ENCODE results near the gene EXOSC2.
A peak's percentile ranks its signal among the peaks of the same experiment; 100 is the strongest.

The EXOSC2 gene, protein sequence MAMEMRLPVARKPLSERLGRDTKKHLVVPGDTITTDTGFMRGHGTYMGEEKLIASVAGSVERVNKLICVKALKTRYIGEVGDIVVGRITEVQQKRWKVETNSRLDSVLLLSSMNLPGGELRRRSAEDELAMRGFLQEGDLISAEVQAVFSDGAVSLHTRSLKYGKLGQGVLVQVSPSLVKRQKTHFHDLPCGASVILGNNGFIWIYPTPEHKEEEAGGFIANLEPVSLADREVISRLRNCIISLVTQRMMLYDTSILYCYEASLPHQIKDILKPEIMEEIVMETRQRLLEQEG

GRCh38 chr9:130693426-130694191, at the start of gene EXOSC2:
TSS of gene EXOSC2 (plus strand) at chr9:130693780. CDS start at chr9:130693792, 12 bp downstream.
- DNase-seq (ENCODE audit: low read depth, low spot score), result peak; percentile 93

GRCh38 chr9:130651221-130651620, 42.4 kb upstream of the EXOSC2 start:
- DNase-seq (ENCODE audit: low read depth, low spot score), result no peak

GRCh38 chr9:130651752-130652151, 41.8 kb upstream of the EXOSC2 start:
- no peak for DNase-seq (ENCODE audit: low read depth, low spot score)

DNA sequence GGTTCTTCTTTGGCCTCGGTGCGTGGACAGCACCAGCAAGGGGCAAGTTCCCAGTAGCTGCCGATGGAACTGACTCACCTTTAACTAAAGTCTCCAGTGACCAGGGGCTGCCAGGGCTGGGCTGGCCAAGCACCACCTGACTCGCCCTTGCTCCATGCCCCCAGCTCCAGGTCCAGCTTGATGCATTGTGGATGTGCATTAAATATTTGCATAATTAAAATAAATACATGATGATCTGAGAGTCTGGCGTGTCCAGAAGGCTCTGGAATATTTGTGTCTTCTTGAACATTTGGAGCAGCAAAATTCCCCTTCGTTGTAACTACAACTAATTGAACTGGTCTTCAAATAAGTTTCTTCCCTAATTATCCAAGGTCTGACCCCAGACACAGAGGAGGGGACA, 38.7 kb upstream of the EXOSC2 start:
- DNase-seq (ENCODE audit: low read depth, low spot score), result no peak

- no peak for DNase-seq (ENCODE audit: low read depth, low spot score)
These were observed 34.5 kb upstream of the EXOSC2 start for GRCh38 chr9:130658893-130659698.

DNA sequence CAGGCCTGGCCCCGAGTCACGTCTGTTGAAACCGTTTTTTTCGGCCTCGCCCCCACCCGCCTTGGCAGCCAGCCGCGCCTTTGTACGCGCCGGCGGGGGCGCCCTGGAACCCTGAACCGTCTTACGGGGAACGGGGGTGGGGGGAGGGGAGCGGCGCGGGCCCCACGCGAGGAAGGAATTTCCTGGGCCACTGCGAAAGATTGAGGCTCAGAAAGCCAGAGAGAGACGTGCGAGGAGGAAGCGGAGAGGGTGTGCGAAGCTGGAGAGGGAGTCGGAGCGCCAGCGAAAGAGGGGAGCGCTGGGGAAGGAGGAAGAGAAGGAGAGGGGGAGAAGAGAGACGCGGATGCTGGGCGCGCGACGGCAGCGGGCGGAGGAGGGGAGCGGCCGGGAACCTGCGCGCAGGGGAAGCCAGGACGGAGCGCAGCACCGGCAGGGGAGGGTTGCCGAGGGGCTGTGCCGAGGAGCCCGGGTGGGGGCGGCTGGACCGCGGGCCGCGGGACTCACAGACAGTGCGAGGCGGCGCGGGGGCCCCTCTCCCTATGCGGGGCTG, 33.8 kb upstream of the EXOSC2 start:
- no peak for DNase-seq (ENCODE audit: low read depth, low spot score)

DNA sequence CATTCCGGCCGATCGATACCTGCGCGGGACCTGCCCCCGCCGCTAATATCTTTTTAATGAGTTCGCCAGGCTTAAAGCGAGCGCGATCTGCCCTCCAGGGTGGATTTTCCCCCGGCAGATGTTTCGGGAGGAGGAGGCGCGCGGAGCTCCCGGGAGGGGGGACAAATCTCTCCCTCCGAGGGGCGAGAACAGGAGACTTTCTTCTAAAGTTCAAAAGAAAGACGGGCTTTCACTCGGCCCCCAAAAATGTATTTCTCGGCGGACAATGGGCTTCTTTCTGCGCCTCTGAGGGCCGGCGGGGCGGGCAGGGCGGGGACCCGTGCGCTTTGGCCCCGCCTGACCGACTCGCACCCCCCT, 33.3 kb upstream of the EXOSC2 start:
- no peak for DNase-seq (ENCODE audit: low read depth, low spot score)

DNA sequence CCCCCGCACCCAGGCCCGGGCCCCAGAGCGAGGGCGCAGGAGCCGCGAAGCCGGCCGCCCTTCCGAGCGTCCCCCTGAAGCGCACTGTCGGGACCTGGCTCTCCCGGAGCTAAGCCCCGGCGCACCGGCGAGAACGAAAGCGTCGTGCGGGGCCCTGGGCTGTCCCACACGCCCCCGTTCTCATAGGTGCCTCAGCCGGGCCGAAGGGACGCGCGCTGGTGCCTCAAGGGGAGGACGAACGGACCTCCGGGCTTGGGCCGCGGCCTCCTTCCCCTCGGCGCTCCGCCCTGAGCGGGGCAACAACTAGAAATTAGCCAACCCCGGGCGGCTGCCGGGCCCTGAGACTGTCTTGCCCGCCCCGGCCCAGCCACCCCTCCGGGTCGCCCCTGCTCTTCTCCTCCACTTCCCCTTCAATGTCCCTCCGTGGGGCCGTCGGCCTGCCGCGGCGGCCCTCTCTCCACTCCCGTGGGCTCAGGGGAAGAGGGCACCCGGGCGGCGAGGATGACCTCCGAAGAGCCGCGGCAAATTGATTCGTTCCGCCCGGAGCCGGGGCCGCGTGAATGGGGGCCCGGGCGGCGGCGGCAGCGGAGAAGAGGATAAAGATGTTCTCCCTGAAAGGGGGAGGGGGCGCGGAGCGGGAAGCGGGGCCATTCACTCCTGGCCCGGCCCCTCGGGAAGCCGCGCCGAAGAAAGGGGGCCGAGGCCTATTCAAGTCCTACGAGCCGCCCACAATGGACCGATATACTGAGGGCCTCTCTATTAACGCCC, 32.7 kb upstream of the EXOSC2 start:
- no peak for DNase-seq (ENCODE audit: low read depth, low spot score)

DNA sequence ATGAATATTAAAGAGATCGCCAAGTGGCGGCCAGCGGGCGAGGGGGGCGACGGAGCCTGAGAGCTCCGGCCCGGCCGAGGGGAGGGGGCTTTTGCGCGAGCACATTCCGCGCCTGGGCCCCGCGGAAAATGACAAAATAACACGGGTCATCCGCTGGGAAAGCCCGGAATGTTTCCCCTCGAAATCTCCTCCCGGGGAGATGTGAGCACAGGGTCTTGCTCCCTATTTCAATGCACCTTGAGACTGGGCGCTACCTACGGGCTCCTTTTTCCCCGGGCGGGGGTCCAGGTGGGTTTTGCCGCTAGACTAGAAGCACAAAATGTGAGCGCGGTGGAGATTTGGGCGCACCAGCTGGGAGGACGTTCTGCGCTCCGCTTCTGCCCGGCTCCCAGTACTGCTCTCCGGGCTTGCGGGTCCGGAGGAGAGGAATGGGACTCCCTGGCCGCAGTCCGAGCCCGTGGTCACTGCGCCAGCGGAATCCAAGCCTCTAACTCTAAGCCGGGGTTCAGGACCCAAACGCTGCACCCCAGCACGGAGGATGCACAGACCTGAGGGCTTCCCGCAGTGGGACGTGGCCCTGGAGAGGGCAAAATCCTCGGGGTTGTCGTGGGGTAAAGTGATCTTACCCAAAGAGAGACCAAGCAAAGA, 32.0 kb upstream of the EXOSC2 start:
- no peak for DNase-seq (ENCODE audit: low read depth, low spot score)

DNA sequence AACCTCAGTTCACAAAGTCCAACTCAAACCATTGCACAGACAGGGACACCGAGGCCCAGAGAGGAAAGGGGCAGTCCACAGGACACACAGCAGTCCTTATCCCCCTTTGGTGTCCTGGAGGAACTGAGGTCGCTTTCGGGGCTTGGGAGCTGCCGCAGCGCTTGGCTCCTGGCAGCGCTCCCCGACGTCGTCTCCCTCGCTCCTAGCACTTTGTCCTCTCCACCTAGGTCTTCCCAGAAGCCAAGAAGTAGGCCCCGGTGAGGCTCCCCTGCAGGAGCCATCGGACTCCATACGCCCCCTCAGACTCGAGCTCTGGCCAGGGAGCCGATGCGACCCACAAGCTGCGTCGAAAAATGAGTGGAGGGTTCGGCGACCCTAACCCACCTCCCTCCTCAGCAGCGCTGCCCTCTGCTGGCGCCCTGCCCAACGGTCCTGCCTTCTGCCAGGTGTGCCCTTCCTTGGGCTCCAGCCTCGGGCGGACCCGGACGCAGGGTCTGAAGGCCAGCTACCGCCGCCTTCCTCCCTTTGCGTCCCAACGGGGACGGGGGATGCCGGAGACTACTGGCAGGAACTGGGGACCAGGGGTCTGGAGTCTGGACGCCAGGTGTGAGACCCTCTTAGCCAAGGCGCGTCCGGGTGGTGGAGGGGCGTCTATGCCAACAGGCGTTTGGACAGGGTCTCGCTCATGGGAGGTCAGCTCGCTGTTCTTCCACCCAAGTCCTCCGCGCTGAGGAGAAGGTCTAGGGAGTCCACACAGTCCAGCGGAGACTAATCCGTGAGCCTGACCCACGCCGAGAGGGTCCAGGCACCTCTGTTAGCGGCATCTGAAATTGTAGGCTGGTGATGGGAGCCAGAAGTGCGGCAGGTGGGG, 31.2 kb upstream of the EXOSC2 start:
- no peak for DNase-seq (ENCODE audit: low read depth, low spot score)

DNA sequence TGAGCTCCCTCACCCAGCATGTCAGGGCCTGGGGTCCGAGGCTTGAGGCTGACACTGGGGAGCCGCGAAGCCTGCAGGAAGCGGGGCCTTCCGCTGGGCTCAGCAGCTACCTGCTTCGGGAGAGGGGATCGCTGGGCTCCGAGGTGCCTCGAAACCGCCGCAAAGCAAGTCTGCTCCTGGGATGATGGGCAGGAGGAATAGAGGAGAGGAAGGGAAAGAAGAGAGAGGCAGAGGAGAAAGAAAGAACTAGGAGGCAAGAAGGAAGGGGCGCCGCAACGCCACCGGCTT, 30.7 kb upstream of the EXOSC2 start:
- no peak for DNase-seq (ENCODE audit: low read depth, low spot score)

GRCh38 chr9:130663258-130663976, 30.2 kb upstream of the EXOSC2 start:
- no peak for DNase-seq (ENCODE audit: low read depth, low spot score)

- DNase-seq (ENCODE audit: low read depth, low spot score), result no peak
These were observed 29.7 kb upstream of the EXOSC2 start for GRCh38 chr9:130663977-130664250.

GRCh38 chr9:130664251-130665028, 29.1 kb upstream of the EXOSC2 start, which contains the start of gene PRDM12:
TSS of gene PRDM12 (plus strand) at chr9:130664594. CDS start at chr9:130664654, 60 bp downstream.
- no peak for DNase-seq (ENCODE audit: low read depth, low spot score)

DNA sequence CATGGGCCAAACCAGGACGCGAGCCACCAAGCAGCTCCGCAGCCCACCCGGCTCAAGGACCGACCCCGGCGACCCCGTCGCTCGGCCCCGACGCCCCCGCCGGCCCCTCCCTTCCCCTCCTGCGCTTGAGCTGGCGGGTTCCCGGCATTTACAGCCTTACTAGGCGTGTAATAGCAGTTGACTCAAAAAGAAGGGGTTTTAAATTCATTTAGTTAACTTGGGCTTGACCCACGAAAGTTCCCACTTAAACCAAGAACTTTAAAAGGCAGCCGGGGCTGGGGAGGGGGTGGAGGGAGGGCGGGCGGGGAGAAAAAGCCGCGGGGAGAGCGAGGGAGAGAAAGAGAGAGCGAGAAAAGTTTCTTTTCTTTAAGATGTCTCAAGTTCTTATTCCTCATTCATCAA, 28.6 kb upstream of the EXOSC2 start:
- DNase-seq (ENCODE audit: low read depth, low spot score), result no peak

DNA sequence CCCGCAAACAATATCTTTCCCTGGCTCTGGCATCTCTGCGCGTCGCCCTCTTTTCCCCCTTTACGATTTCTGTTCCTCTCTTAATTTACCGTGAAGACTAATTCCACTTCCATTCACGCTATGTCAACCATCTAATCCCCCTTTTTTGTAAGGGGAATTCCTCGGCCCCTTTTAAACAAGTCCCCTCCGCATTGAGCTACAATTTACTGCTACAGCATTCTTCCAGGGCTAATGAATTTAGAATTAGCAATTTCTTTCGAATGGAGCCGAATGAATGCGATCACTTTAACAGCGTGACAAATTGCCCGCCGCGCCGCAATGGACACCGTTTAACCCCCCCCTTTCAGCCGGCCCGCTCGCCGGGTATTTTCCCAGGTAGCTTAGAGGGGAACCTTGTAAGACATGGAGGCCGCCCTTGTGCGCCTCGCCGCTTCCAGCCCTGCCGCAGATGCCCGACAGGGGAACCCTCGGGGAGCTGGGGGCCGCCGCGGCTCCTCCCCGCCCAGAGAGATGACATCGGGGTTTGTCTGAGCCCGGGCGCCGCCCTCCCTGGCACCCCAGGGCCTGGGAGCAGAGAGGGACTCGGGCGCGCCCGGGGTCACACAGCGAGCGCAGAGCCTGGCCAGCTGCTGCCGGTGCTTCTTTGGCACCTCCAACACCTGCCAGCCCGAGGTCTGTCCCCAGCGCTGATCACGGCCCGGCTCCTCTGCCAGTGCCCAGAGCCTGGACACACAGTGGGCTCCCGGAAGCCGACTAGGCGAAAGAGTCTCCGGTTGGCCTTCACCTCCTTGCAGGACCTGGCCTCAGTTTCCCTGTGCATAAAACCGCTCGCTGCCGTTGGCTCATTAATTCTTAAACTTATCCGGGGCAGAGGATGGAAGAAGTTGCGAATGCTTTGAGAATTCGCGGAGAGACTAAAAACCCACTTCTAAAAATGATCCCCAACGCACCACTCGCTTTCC, 27.9 kb upstream of the EXOSC2 start:
- DNase-seq (ENCODE audit: low read depth, low spot score), result no peak

DNA sequence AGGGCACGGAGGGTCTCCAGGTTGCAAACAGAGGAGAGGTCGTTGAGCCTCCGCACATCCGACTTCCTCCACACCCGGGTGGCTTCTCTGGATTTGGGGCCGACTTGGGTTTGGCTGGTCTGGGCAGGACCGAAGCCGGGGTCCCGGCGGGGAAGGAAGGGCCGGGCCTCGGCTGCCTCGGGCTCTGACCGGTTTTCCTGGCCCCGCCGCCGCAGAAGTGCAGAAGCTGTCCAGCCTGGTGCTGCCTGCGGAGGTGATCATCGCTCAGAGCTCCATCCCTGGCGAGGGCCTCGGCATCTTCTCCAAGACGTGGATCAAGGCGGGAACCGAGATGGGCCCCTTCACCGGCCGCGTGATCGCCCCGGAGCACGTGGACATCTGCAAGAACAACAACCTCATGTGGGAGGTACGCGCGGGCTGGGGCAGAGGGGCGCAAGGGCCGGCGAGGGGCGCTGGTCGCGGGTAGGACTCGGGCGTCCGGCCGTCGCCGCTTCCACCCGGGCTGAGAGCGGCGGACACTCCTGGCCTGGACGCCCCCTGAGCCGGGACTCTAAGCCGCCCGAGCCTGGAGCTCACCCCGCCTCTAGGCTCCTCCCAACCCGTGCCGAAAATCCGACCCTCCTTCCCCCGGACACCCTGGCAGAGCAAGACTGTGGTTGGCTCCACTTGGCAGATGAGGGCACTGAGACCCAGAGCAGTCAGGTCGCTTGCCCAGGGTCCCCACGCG, 27.0 kb upstream of the EXOSC2 start:
- no peak for DNase-seq (ENCODE audit: low read depth, low spot score)
